K562 (cell line): ENCODE results near the gene PHF5A. TPM values are rescaled to one million over a fixed set of nuclear protein-coding genes. Genes with fewer than 3 reads are reported as not detected.

Experiments used
- ASH1L ChIP-seq: fragments of 450-650 bp; IDR thresholded peaks from 2 replicates; pipeline ENCODE4 v1.6.1; 2018; ENCODE audit warnings: borderline replicate concordance, mild to moderate bottlenecking, low read depth; ENCODE audit not compliant: partially characterized antibody
- CBX1 ChIP-seq: sonication (generic); IDR thresholded peaks from 2 replicates; pipeline ENCODE4 v1.6.1; 2016; ENCODE audit warnings: antibody characterized with exemption, low read depth, mild to moderate bottlenecking
- CBX5 ChIP-seq: IDR thresholded peaks from 2 replicates; pipeline ENCODE4 v1.6.1; 2014; ENCODE audit warnings: low read depth, borderline replicate concordance
- CREB5 ChIP-seq: fragments of 250-450 bp; sonication (Bioruptor Pico); IDR thresholded peaks from 2 replicates; pipeline ENCODE4 v1.5.0; 2020; ENCODE audit warnings: mild to moderate bottlenecking
- E2F5 ChIP-seq: sonication (generic); formaldehyde crosslinking; IDR thresholded peaks from 2 replicates; pipeline ENCODE4 v1.8.0; 2022; ENCODE audit warnings: mild to moderate bottlenecking, missing genetic modification reagents
- ELK3 ChIP-seq: fragments of 450-650 bp; formaldehyde crosslinking; IDR thresholded peaks from 2 replicates; pipeline ENCODE4 v1.4.0; 2020; ENCODE audit warnings: mild to moderate bottlenecking
- FOXA1 ChIP-seq: fragments of 450-650 bp; IDR thresholded peaks from 2 replicates; pipeline ENCODE4 v1.6.1; 2016; ENCODE audit warnings: mild to moderate bottlenecking, borderline replicate concordance
- GABPA ChIP-seq: fragments of 200-800 bp; sonication (Bioruptor generic); conservative IDR thresholded peaks from 2 replicates; pipeline ENCODE4 v1.6.1; 2016; ENCODE audit warnings: low read depth, missing genetic modification characterization, missing compliant biosample characterization
- NFXL1 ChIP-seq: fragments of 450-650 bp; formaldehyde crosslinking; IDR thresholded peaks from 2 replicates; pipeline ENCODE4 v1.4.0; 2021; ENCODE audit warnings: mild to moderate bottlenecking
- SREBF1 ChIP-seq: fragments of 150-350 bp; IDR thresholded peaks from 2 replicates; pipeline ENCODE4 v1.6.1; 2014; ENCODE audit warnings: antibody characterized with exemption, low read depth, low read length, borderline replicate concordance
- SRSF9 ChIP-seq: fragments of 200-400 bp; formaldehyde crosslinking; IDR thresholded peaks from 2 replicates; pipeline ENCODE4 v1.6.1; 2017; ENCODE audit warnings: low read depth, low read length, borderline replicate concordance
- TCF3 ChIP-seq: sonication (generic); formaldehyde crosslinking; IDR thresholded peaks from 2 replicates; pipeline ENCODE4 v1.4.0; 2020; ENCODE audit warnings: mild to moderate bottlenecking, missing genetic modification reagents
- ZBTB2 ChIP-seq: fragments of 450-650 bp; IDR thresholded peaks from 2 replicates; pipeline ENCODE4 v1.6.1; 2016; ENCODE audit warnings: antibody characterized with exemption
- ZBTB34 ChIP-seq: fragments of 250-450 bp; sonication (Bioruptor Pico); IDR thresholded peaks from 2 replicates; pipeline ENCODE4 v1.8.0; 2021; ENCODE audit warnings: mild to moderate bottlenecking, moderate library complexity
- ZFX ChIP-seq: sonication (generic); formaldehyde crosslinking; IDR thresholded peaks from 2 replicates; pipeline ENCODE4 v1.8.0; 2022; ENCODE audit warnings: mild to moderate bottlenecking, missing genetic modification reagents, moderate library complexity
- ZNF239 ChIP-seq: fragments of 250-450 bp; sonication (Bioruptor Pico); IDR thresholded peaks from 2 replicates; pipeline ENCODE4 v1.4.0; 2020; ENCODE audit warnings: mild to moderate bottlenecking
- ZNF717 ChIP-seq: fragments of 250-450 bp; sonication (Bioruptor Pico); IDR thresholded peaks from 2 replicates; pipeline ENCODE4 v1.5.0; 2021
- ZNF830 ChIP-seq: fragments of 250-450 bp; sonication (Bioruptor Pico); IDR thresholded peaks from 2 replicates; pipeline ENCODE4 v1.5.0; 2021; ENCODE audit warnings: mild to moderate bottlenecking
- polyA plus RNA-seq, 8 experiments: library from polyadenylated mRNA; depleted of rRNA in 4 of 8; stranded (reverse) in 5 of 8; unstranded in 3 of 8; fragments of >200 nt; fragmentation: Nextera tagmentation in 2 of 8; fragmentation: Illumina TruSeq in 1 of 8; extraction: Ambion mirVana in 2 of 8; extraction: Trizol in 1 of 8; gene quantifications; 2 replicates each; pipeline versions ENCODE4 v1.2.1 to v1.2.3, GENCODE V29; 2011 to 2014; ENCODE audit warnings: inconsistent platforms in 1 of 8, missing spikeins in 1 of 8
- total RNA-seq, 7 experiments: library from RNA; depleted of rRNA in 6 of 7; stranded (reverse); fragments of >200 nt in 6 of 7; fragmentation: Illumina TruSeq in 2 of 7; extraction: Trizol in 2 of 7; gene quantifications; 2 replicates each; pipeline versions ENCODE4 v1.2.1 to v1.2.3, GENCODE V29; 2011 to 2021; ENCODE audit warnings: low replicate concordance in 1 of 7
- TF ChIP-seq, protein P1 (sequence below): sonication (generic); formaldehyde crosslinking; IDR thresholded peaks from 2 replicates; pipeline ENCODE4 v1.8.1; 2022; ENCODE audit warnings: missing genetic modification reagents
- TF ChIP-seq, protein P2 (sequence below): fragments of 250-450 bp; sonication (Bioruptor Pico); IDR thresholded peaks from 2 replicates; pipeline ENCODE4 v1.8.0; 2021; ENCODE audit warnings: borderline replicate concordance, mild to moderate bottlenecking, moderate library complexity; ENCODE audit not compliant: poor library complexity, severe bottlenecking

Gene PHF5A
- total and polyA plus RNA-seq, 9 of the 15 experiments (the other 6 are each of a cell fraction or from before 2014, with no cell fraction given): 14.2 to 144 (median 101) TPM

DNA sequence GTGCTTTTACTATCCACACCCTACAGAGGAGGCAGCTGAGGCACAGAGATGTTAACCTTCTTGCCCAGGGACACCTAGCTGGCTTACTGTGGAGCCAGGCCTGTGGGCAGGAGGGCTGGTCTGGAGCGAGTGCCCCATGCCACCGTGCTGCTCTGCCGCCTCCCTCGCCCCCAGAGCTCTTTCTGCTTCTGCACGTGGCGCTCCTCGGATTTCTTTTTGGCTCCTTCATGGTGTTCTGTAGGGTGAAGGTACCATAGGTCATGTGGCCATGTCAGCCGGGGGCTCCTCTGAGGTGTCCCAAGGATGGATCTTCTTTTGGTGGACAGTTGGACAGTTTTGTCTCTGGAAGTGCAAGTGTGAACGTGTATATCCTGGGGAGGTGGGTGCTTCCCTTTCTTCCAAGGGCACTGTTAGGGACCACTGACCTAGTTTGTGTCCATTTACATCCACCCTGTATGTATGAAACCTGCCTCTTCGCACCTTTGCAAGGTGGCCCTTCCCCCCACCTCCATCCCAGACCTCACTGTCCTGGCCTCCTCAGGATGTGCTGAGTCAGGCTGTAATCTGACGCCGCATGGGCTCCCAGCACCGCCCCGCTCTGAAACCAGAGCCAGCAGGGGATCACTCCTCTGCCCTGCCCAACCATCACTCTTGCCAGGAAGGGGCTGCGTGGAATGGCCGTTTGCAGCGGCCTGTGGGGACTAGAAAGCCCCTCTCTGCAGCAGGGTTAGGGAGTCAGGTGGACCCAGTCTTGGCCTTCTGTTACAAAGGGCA, 44.1 kb upstream of the PHF5A start (continued):
- TF ChIP-seq, protein P1, sequence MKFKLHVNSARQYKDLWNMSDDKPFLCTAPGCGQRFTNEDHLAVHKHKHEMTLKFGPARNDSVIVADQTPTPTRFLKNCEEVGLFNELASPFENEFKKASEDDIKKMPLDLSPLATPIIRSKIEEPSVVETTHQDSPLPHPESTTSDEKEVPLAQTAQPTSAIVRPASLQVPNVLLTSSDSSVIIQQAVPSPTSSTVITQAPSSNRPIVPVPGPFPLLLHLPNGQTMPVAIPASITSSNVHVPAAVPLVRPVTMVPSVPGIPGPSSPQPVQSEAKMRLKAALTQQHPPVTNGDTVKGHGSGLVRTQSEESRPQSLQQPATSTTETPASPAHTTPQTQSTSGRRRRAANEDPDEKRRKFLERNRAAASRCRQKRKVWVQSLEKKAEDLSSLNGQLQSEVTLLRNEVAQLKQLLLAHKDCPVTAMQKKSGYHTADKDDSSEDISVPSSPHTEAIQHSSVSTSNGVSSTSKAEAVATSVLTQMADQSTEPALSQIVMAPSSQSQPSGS (CRISPR knock-in tag): no peak
- no peak for TF ChIP-seq ELK3
- TF ChIP-seq ASH1L: no peak
- TF ChIP-seq ZBTB2: no peak
- TF ChIP-seq, protein P2, sequence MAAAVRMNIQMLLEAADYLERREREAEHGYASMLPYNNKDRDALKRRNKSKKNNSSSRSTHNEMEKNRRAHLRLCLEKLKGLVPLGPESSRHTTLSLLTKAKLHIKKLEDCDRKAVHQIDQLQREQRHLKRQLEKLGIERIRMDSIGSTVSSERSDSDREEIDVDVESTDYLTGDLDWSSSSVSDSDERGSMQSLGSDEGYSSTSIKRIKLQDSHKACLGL (CRISPR knock-in tag): no peak
- no peak for TF ChIP-seq CREB5 (CRISPR knock-in tag)
- no peak for TF ChIP-seq GABPA
- no peak for TF ChIP-seq FOXA1
- no peak for TF ChIP-seq E2F5 (CRISPR knock-in tag)
- TF ChIP-seq TCF3 (CRISPR knock-in tag): no peak
- TF ChIP-seq CBX5: no peak
- TF ChIP-seq NFXL1 (CRISPR knock-in tag): no peak
- TF ChIP-seq CBX1: no peak
- TF ChIP-seq SRSF9: no peak
- TF ChIP-seq ZNF717: no peak
- TF ChIP-seq ZBTB34 (CRISPR knock-in tag): no peak
- no peak for TF ChIP-seq ZFX (CRISPR knock-in tag)
- TF ChIP-seq ZNF830 (CRISPR knock-in tag): no peak
- TF ChIP-seq ZNF239: no peak
- no peak for TF ChIP-seq SREBF1
